HCT116 (cell line): Measurements from ENCODE around the gene BCO2. TPM values are rescaled to one million over a fixed set of nuclear protein-coding genes. Genes with fewer than 3 reads are reported as not detected.

Experiments
- ATAC-seq: fragments of 200-7000 bp; cut with Tn5 transposase; 2 replicates; pipeline ENCODE4 v1.9.1; 2020; ENCODE audit warnings: mild to moderate bottlenecking, moderate library complexity
- BruUV-seq: library from RNA; stranded (reverse); fragments of 400-500 nt; replicated peaks from 2 replicates; lab custom pipeline; 2021; lab: Mats Ljungman, UMichigan
- CTCF ChIA-PET: fragments of 300-600 bp; sonication (Branson Sonifier 250); formaldehyde crosslinking; loops from one replicate; lab custom pipeline; 2021; ENCODE audit warnings: antibody characterized with exemption; lab: Charles Lee
- POLR2A ChIA-PET: fragments of 300-600, 350-600 bp; sonication (Branson Sonifier 250); formaldehyde crosslinking; loops from one replicate; lab custom pipeline; 2021; ENCODE audit warnings: antibody characterized with exemption; lab: Charles Lee
- RAD21 ChIA-PET, 2 experiments: fragments of 300-600 bp; sonication (Branson Sonifier 250); formaldehyde crosslinking; loops; one replicate each; lab custom pipeline; 2023; ENCODE audit warnings: low total read pairs in 2 of 2; ENCODE audit not compliant: uncharacterized antibody in 2 of 2, unreplicated experiment in 2 of 2, low non-redundant PET in 1 of 2; lab: Charles Lee
- DNase-seq: peaks from one replicate; pipeline ENCODE4 v3.0.0-alpha.2; 2010; ENCODE audit warnings: low read depth, low spot score
- H2AFZ ChIP-seq: fragments of 200-600 bp; shearing (Covaris generic), sonication (generic); 2 replicates; pipeline ENCODE4 v1.6.1; 2017; ENCODE audit warnings: low read depth, mixed run types, mixed read lengths, antibody characterized with exemption, low read length; ENCODE audit not compliant: poor library complexity, severe bottlenecking
- H3K27ac ChIP-seq: 2 replicates; pipeline ENCODE4 v1.5.1; 2012; ENCODE audit warnings: low read depth, low read length
- H3K27me3 ChIP-seq: fragments of 200-600 bp; sonication (generic); 2 replicates; pipeline ENCODE4 v1.6.1; 2016; ENCODE audit warnings: mixed run types, low read length, mixed read lengths; ENCODE audit not compliant: insufficient read depth
- H3K36me3 ChIP-seq, 2 experiments: fragments of 200-500 bp in 1 of 2; fragments of 200-600 bp in 1 of 2; sonication (Bioruptor generic) in 1 of 2; sonication (generic) in 1 of 2; 2 replicates each; pipeline versions ENCODE4 v1.5.1 to v1.6.1; 2014 to 2016; ENCODE audit warnings: low read length in 2 of 2, inconsistent platforms in 1 of 2, mixed read lengths in 1 of 2, mixed run types in 1 of 2; ENCODE audit not compliant: insufficient read depth in 2 of 2, control insufficient read depth in 1 of 2
- H3K4me1 ChIP-seq, 2 experiments: fragments of 200-600 bp in 1 of 2; sonication (generic) in 1 of 2; 2 replicates each; pipeline versions ENCODE4 v1.5.1 to v1.6.1; 2012 to 2017; ENCODE audit warnings: low read length in 2 of 2, inconsistent platforms in 1 of 2, mild to moderate bottlenecking in 1 of 2, mixed read lengths in 1 of 2, mixed run types in 1 of 2, moderate library complexity in 1 of 2; ENCODE audit not compliant: insufficient read depth in 2 of 2, control insufficient read depth in 1 of 2
- H3K4me2 ChIP-seq: fragments of 200-600 bp; sonication (generic); 2 replicates; pipeline ENCODE4 v1.6.1; 2017; ENCODE audit warnings: mixed run types, low read length, mixed read lengths
- H3K4me3 ChIP-seq, 2 experiments: fragments of 200-600 bp in 1 of 2; sonication (generic) in 1 of 2; replicated peaks in 1 of 2; 2 replicates each; pipeline ENCODE4 v1.5.1; 2011 to 2016; ENCODE audit warnings: low read length in 2 of 2, control low read depth in 1 of 2, low read depth in 1 of 2, mild to moderate bottlenecking in 1 of 2, mixed read lengths in 1 of 2, mixed run types in 1 of 2
- H3K79me2 ChIP-seq: fragments of 200-600 bp; sonication (generic); 2 replicates; pipeline ENCODE4 v1.6.1; 2017; ENCODE audit warnings: mild to moderate bottlenecking, mixed run types, low read length, moderate library complexity, mixed read lengths; ENCODE audit not compliant: insufficient read depth
- H3K9ac ChIP-seq: fragments of 200-600 bp; sonication (generic); 2 replicates; pipeline ENCODE4 v1.6.1; 2016; ENCODE audit warnings: low read length, mixed read lengths
- H3K9me2 ChIP-seq: fragments of 200-600 bp; sonication (generic), shearing (Covaris generic); 2 replicates; pipeline ENCODE4 v1.6.1; 2017; ENCODE audit warnings: mixed run types, mild to moderate bottlenecking, moderate library complexity; ENCODE audit not compliant: insufficient read depth
- H3K9me3 ChIP-seq, 2 experiments: fragments of 200-500 bp in 1 of 2; fragments of 200-600 bp in 1 of 2; sonication (Bioruptor generic) in 1 of 2; sonication (generic) in 1 of 2; 2 replicates each; pipeline ENCODE4 v1.6.1; 2014 to 2017; ENCODE audit warnings: low read length in 2 of 2, mixed read lengths in 2 of 2, inconsistent platforms in 1 of 2, low read depth in 1 of 2, mild to moderate bottlenecking in 1 of 2, mixed run types in 1 of 2, moderate library complexity in 1 of 2; ENCODE audit not compliant: control insufficient read depth in 1 of 2, insufficient read depth in 1 of 2
- H4K20me1 ChIP-seq: fragments of 200-600 bp; sonication (generic), shearing (Covaris generic); 2 replicates; pipeline ENCODE4 v1.6.1; 2017; ENCODE audit warnings: mixed run types, mild to moderate bottlenecking, moderate library complexity; ENCODE audit not compliant: insufficient read depth
- ATF3 ChIP-seq: IDR thresholded peaks from 2 replicates; pipeline ENCODE4 v1.6.1; 2012
- CEBPB ChIP-seq: IDR thresholded peaks from 2 replicates; pipeline ENCODE4 v1.6.1; 2012; ENCODE audit warnings: low read depth
- EGR1 ChIP-seq: IDR thresholded peaks from 2 replicates; pipeline ENCODE4 v1.6.1; 2012; ENCODE audit warnings: low read depth
- ELF1 ChIP-seq: IDR thresholded peaks from 2 replicates; pipeline ENCODE4 v1.6.1; 2012; ENCODE audit warnings: low read depth, borderline replicate concordance
- EZH2 ChIP-seq: fragments of 200-600 bp; sonication (generic); IDR thresholded peaks from 2 replicates; pipeline ENCODE4 v1.6.1; 2017; ENCODE audit warnings: antibody characterized with exemption, mixed run types
- FOSL1 ChIP-seq: IDR thresholded peaks from 2 replicates; pipeline ENCODE4 v1.6.1; 2012; ENCODE audit warnings: low read depth
- JUND ChIP-seq: IDR thresholded peaks from 2 replicates; pipeline ENCODE4 v1.6.1; 2012
- POLR2A ChIP-seq: IDR thresholded peaks from 2 replicates; pipeline ENCODE4 v1.7.0; 2011; ENCODE audit warnings: borderline replicate concordance; ENCODE audit not compliant: insufficient read depth, insufficient read length; ENCODE audit errors: extremely low read depth
- POLR2AphosphoS5 ChIP-seq: IDR thresholded peaks from 2 replicates; pipeline ENCODE4 v1.6.1; 2011; ENCODE audit warnings: mild to moderate bottlenecking, low read depth, low read length, moderate library complexity
- RAD21 ChIP-seq: IDR thresholded peaks from 2 replicates; pipeline ENCODE4 v1.6.1; 2012; ENCODE audit warnings: low read depth, mild to moderate bottlenecking
- REST ChIP-seq: IDR thresholded peaks from 2 replicates; pipeline ENCODE4 v1.6.1; 2012; ENCODE audit warnings: low read depth
- SIN3A ChIP-seq: IDR thresholded peaks from 2 replicates; pipeline ENCODE4 v1.6.1; 2012; ENCODE audit warnings: low read depth
- SRF ChIP-seq: IDR thresholded peaks from 2 replicates; pipeline ENCODE4 v1.6.1; 2012; ENCODE audit warnings: low read depth
- TCF7L2 ChIP-seq: IDR thresholded peaks from 2 replicates; pipeline ENCODE4 v1.7.0; 2011; ENCODE audit warnings: borderline replicate concordance, inconsistent platforms; ENCODE audit not compliant: insufficient read depth, insufficient read length; ENCODE audit errors: extremely low read depth
- YY1 ChIP-seq: IDR thresholded peaks from 2 replicates; pipeline ENCODE4 v1.6.1; 2011; ENCODE audit warnings: low read length, low read depth, moderate library complexity, mild to moderate bottlenecking; ENCODE audit not compliant: insufficient replicate concordance; ENCODE audit errors: extremely low read depth
- ZBTB33 ChIP-seq: IDR thresholded peaks from 2 replicates; pipeline ENCODE4 v1.6.1; 2011; ENCODE audit warnings: mild to moderate bottlenecking, low read length, moderate library complexity; ENCODE audit not compliant: insufficient replicate concordance; ENCODE audit errors: extremely low read depth
- ZFX ChIP-seq: fragments of 450-650 bp; IDR thresholded peaks from 2 replicates; pipeline ENCODE4 v1.6.1; 2017
- intact Hi-C: fragments of 100-400 bp; cut with micrococcal nuclease; formaldehyde crosslinking; loops from 2 replicates; pipeline ENCODE4 v1.10.0; 2022
- total RNA-seq: library from RNA; stranded (reverse); gene quantifications from one replicate; pipeline ENCODE4 v1.2.1, GENCODE V29; 2021; ENCODE audit not compliant: unreplicated experiment
- TF ChIP-seq, protein P1 (sequence below), 3 experiments: fragments of 200-600 bp in 1 of 3; sonication (generic) in 1 of 3; IDR thresholded peaks in 2 of 3; conservative IDR thresholded peaks in 1 of 3; 2 replicates each; pipeline ENCODE4 v1.5.1; 2012 to 2017; ENCODE audit warnings: low read depth in 2 of 3, low read length in 2 of 3, antibody characterized with exemption in 1 of 3, borderline replicate concordance in 1 of 3, control low read depth in 1 of 3, mild to moderate bottlenecking in 1 of 3, mixed read lengths in 1 of 3, mixed run types in 1 of 3, moderate library complexity in 1 of 3; ENCODE audit not compliant: insufficient read depth in 1 of 3

The BCO2 gene
- total RNA-seq, 1 experiment from 2014 or later, result 4.0 TPM

DNA sequence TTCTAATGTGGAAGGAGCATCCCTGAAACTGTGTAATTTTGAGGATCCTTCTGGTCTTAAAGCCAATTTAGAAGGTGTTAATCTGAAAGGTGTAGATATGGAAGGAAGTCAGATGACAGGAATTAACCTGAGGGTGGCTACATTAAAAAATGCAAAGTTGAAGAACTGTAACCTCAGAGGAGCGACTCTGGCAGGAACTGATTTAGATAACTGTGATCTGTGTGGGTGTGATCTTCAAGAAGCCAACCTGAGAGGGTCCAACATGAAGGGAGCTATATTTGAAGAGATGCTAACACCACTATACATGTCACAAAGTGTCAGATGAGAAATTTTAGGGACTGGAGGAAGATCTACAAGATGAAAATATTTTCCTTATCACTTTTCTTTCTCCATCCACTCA is 7.6 kb downstream of the BCO2 start (continued):
- TF ChIP-seq ATF3 (no peak), FOSL1 (no peak), RAD21 (no peak), EGR1 (no peak), POLR2A (no peak)

GRCh38 chr11:112185883-112186282 is 10.6 kb downstream of the BCO2 start:
- H3K4me2 ChIP-seq, result no peak overlapping the region
- no peaks in the 10 kb centered on the region for H3K79me2 ChIP-seq
- no peaks in the 10 kb centered on the region for H3K9me3 ChIP-seq
- DNase-seq (no peak), ATAC-seq (no peak)
- no peak overlapping the region for H3K9ac ChIP-seq
- H2AFZ ChIP-seq, result no peak overlapping the region
- ChIA-PET CTCF (no interaction called here), RAD21 (no interaction called here), POLR2A (no interaction called here)
- TF ChIP-seq POLR2AphosphoS5 (no peak), RAD21 (no peak), SRF (no peak), ZFX (no peak), JUND (no peak), TCF7L2 (no peak), REST (no peak), ATF3 (no peak), ZBTB33 (no peak), FOSL1 (no peak), CEBPB (no peak), EZH2 (no peak), SIN3A (no peak), POLR2A (no peak), ELF1 (no peak), EGR1 (no peak), YY1 (no peak)
- TF ChIP-seq, protein P1, sequence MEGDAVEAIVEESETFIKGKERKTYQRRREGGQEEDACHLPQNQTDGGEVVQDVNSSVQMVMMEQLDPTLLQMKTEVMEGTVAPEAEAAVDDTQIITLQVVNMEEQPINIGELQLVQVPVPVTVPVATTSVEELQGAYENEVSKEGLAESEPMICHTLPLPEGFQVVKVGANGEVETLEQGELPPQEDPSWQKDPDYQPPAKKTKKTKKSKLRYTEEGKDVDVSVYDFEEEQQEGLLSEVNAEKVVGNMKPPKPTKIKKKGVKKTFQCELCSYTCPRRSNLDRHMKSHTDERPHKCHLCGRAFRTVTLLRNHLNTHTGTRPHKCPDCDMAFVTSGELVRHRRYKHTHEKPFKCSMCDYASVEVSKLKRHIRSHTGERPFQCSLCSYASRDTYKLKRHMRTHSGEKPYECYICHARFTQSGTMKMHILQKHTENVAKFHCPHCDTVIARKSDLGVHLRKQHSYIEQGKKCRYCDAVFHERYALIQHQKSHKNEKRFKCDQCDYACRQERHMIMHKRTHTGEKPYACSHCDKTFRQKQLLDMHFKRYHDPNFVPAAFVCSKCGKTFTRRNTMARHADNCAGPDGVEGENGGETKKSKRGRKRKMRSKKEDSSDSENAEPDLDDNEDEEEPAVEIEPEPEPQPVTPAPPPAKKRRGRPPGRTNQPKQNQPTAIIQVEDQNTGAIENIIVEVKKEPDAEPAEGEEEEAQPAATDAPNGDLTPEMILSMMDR (IDR thresholded peaks at IDR 0.05 in 2 of 3, conservative IDR thresholded peaks at IDR 0.05 in 1 of 3; ENCODE audit: borderline replicate concordance in 1 of 3, insufficient read depth in 1 of 3, low read depth in 2 of 3, low read length in 2 of 3), result no peak
- no peaks in the 10 kb centered on the region for H4K20me1 ChIP-seq
- no peaks in the 10 kb centered on the region; a peak in 1 of 4 replicates for H3K4me1 ChIP-seq
- intact Hi-C loops, result no loop called here
- BruUV-seq, result no TSS peak
- no peak overlapping the region for H3K4me3 ChIP-seq
- H3K27me3 ChIP-seq, result no peaks in the 10 kb centered on the region
- no peaks in the 10 kb centered on the region for H3K9me2 ChIP-seq
- H3K27ac ChIP-seq, result no peak overlapping the region
- H3K36me3 ChIP-seq, result no peaks in the 10 kb centered on the region
